Memory B cell (primary cell): ENCODE results near the gene GHRHR.

Source experiments
- ATAC-seq: fragments of 150-1000 bp; cut with Tn5 transposase; 2 replicates; pipeline ENCODE4 v1.10.0; 2021; ENCODE audit warnings: low read depth, mild to moderate bottlenecking, moderate library complexity
- DNase-seq, 2 donors: peaks; one replicate each; pipeline ENCODE4 v3.0.0; 2022; ENCODE audit warnings: low spot score in 2 of 2
- H3K27ac Mint-ChIP-seq: one replicate; pipeline ENCODE4 v1.8.0; 2022; ENCODE audit warnings: mild to moderate bottlenecking, moderate library complexity, mixed read lengths
- H3K27me3 Mint-ChIP-seq: one replicate; pipeline ENCODE4 v1.8.0; 2022; ENCODE audit warnings: mixed read lengths
- H3K36me3 Mint-ChIP-seq: one replicate; pipeline ENCODE4 v1.8.0; 2022; ENCODE audit warnings: mild to moderate bottlenecking, mixed read lengths
- H3K4me1 Mint-ChIP-seq: one replicate; pipeline ENCODE4 v1.8.0; 2022; ENCODE audit warnings: mixed read lengths
- H3K4me3 Mint-ChIP-seq: one replicate; pipeline ENCODE4 v1.8.0; 2022; ENCODE audit warnings: mild to moderate bottlenecking, moderate library complexity, mixed read lengths
- H3K9me3 Mint-ChIP-seq: one replicate; pipeline ENCODE4 v1.8.0; 2022; ENCODE audit warnings: mixed read lengths

Gene GHRHR

DNA sequence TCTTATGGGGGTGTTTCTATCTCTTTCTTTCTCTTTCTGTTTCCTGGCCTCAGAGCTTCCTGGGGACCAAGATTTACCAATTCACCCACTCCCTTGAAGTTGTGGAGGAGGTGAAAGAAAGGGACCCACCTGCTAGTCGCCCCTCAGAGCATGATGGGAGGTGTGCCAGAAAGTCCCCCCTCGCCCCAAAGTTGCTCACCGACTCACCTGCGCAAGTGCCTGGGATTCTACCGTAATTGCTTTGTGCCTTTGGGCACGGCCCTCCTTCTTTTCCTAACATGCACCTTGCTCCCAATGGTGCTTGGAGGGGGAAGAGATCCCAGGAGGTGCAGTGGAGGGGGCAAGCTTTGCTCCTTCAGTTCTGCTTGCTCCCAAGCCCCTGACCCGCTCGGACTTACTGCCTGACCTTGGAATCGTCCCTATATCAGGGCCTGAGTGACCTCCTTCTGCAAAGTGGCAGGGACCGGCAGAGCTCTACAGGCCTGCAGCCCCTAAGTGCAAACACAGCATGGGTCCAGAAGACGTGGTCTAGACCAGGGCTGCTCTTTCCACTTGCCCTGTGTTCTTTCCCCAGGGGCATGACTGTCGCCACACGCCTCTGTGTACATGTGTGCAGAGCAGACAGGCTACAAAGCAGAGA is 39.9 kb upstream of the GHRHR start:
- DNase-seq: no peak
- no peak overlapping the region for H3K27ac Mint-ChIP-seq
- H3K4me3 Mint-ChIP-seq: no peak overlapping the region

DNA sequence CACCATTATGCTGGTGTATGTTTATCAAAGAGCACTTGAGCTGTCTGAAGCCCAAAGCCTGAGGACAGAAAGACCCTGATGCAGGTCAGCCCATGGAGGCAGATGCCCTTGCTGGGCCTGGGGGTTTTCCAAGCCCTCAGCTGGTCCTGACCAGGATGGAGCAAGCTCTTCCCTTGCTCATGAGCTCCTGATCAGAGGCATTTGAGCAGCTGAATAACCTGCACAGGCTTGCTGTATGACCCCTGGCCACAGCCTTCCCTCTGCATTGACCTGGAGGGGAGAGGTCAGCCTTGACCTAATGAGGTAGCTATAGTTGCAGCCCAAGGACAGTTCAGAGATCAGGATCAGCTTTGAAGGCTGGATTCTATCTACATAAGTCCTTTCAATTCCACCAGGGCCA is 39.1 kb upstream of the GHRHR start:
- no peak for DNase-seq
- Mint-ChIP-seq H3K36me3 (no peaks in the 10 kb centered on the region), H3K9me3 (peaks cover 3% of the 10 kb centered on the region), H3K4me3 (no peak overlapping the region), H3K27ac (no peak overlapping the region), H3K27me3 (peaks cover 3% of the 10 kb centered on the region), H3K4me1 (no peaks in the 10 kb centered on the region)
- ATAC-seq: no peak

More for the DNA sequence above, 39.9 kb upstream of the GHRHR start:
- ATAC-seq: no peak
- Mint-ChIP-seq H3K9me3 (peaks cover 3% of the 10 kb centered on the region), H3K27me3 (peaks cover 1% of the 10 kb centered on the region), H3K4me1 (no peaks in the 10 kb centered on the region), H3K36me3 (no peaks in the 10 kb centered on the region)

DNA sequence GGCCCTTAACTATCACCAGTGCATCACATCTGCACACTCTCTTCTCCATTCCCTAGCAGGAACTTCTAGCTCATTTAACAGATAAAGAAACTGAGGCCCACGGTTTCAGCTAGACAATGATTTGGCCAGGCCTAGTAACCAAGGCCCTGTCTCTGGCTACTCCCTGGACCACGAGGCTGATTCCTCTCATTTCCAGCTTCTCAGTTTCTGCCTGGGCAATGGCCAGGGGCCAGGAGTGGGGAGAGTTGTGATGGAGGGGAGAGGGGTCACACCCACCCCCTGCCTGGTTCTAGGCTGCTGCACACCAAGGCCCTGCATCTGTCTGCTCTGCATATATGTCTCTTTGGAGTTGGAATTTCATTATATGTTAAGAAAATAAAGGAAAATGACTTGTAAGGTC is 38.6 kb upstream of the GHRHR start:
- Mint-ChIP-seq H3K27me3 (peaks cover 3% of the 10 kb centered on the region), H3K36me3 (no peaks in the 10 kb centered on the region), H3K9me3 (peaks cover 3% of the 10 kb centered on the region), H3K4me3 (no peak overlapping the region), H3K27ac (no peak overlapping the region), H3K4me1 (no peaks in the 10 kb centered on the region)
- DNase-seq (no peak), ATAC-seq (no peak)

DNA sequence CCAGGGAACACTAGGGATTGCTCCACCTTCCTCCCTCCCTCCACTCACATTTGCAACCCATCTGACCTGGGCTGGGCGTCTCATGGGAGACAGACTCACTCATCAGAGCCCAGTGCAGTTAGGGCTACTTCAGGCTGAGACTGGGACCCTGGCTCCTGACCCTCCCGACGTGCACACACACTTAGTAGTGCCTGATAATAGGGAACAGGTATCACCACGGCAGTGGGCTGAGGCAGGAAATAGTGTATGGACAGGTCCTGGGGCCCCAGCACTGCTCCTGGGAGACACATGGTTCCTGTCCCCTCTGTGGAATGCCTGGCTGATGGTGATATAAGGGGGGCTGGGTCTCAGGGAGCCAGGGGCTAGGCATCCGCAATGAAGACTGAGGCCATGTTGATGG is 37.8 kb upstream of the GHRHR start:
- H3K27me3 Mint-ChIP-seq: peaks cover 3% of the 10 kb centered on the region
- DNase-seq: no peak
- H3K36me3 Mint-ChIP-seq: no peaks in the 10 kb centered on the region
- H3K9me3 Mint-ChIP-seq: peaks cover 3% of the 10 kb centered on the region
- H3K27ac Mint-ChIP-seq: no peak overlapping the region
- ATAC-seq: no peak
- H3K4me3 Mint-ChIP-seq: no peak overlapping the region
- no peaks in the 10 kb centered on the region for H3K4me1 Mint-ChIP-seq

DNA sequence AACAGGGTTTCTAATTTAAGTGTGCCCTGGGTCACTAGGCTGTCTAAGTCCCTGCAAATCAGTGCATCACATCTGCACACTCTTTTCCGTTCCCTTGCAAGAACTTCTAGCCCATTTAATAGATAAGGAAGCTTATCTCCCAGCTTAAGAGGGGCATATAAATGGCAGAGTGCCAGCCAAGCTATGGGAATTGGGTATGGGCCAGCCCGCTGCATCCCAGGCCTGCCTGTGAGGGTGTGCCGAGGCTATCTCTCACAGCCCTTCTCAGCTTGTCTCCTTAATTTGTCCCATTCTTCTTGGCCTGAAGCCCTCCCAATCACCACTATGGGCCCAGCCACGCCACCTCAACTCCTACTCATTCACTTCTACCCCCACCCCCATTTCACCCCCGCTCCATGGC is 37.4 kb upstream of the GHRHR start:
- Mint-ChIP-seq H3K27ac (no peak overlapping the region), H3K27me3 (peaks cover 1% of the 10 kb centered on the region), H3K36me3 (no peaks in the 10 kb centered on the region), H3K9me3 (peaks cover 3% of the 10 kb centered on the region), H3K4me3 (no peak overlapping the region), H3K4me1 (no peaks in the 10 kb centered on the region)
- DNase-seq: no peak
- no peak for ATAC-seq

DNA sequence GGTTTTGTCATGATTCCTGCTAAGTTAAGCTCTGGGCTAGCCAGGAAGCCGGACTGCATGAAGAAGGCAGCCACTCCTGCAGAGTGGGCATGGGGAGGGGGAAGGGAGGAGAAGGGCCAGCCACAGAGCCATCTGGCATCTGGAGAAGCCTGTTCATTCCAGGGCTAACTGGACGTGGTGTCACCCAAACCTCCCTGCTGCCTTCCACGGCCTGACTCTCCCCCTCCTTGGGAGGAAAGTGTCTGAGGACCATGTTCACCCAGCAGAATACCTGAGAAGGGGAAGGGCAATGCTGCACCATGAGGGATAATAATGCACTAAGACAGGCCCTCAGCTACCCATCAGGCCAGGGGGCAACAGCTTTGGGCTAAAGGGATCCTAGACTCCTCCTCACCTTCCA is 36.7 kb upstream of the GHRHR start:
- Mint-ChIP-seq H3K27ac (no peak overlapping the region), H3K4me1 (no peaks in the 10 kb centered on the region), H3K9me3 (peaks cover 3% of the 10 kb centered on the region), H3K27me3 (peaks cover 1% of the 10 kb centered on the region), H3K36me3 (no peaks in the 10 kb centered on the region), H3K4me3 (no peak overlapping the region)
- peak in 1 of 2 donors; percentile 5 for DNase-seq
- ATAC-seq: no peak

DNA sequence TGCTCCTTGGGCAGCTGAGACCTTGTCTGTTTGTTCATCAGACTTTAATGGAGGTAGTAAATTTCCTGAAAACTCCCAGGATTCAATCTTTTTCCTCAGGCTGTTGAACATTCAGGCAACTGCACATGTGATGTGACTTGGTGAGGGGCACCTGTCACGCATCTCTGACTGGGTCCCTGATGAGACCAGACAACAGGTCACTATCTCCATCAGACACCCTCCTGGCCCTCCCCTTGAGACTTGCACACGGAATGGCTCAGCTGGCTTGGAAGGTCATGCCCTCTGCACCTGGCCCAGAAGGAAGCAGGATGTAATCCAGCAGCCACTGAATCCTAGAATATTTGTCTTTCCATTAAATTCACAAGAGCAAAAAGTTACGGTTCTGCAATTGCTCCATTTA is 36.2 kb upstream of the GHRHR start:
- ATAC-seq (no peak), DNase-seq (no peak)
- Mint-ChIP-seq H3K4me1 (no peaks in the 10 kb centered on the region), H3K27ac (no peak overlapping the region), H3K9me3 (peaks cover 3% of the 10 kb centered on the region), H3K27me3 (peaks cover 1% of the 10 kb centered on the region), H3K36me3 (no peaks in the 10 kb centered on the region), H3K4me3 (no peak overlapping the region)

DNA sequence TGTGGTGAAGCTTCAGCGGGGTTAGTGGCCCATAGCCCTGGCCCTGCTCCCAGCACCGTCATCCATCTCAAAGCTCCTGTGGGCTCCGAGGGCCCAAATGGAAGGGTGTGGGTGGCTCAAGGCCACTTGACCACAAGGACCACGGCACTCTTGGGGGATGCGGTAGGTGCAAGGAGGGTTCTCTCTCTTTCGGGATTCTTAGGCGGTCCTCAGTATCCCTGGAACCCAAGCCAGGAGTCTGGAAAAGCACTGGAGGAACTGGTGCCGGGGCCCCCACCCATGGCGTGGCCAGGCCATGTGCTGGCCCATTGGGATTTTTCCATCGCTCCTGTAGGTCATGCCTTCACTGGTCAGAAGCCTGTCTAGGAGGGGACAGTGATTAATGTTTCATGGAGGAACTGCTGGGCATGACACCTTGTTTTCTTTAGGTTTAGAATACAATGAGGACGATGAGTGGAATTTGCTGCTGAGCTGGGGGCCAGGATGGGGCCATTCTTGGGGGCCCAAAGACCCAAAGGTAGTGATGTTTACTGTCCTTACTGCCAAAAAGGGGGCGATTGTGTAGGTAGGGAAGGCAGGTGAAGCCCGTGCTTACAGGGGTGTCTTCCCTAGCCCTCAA is 35.4 kb upstream of the GHRHR start:
- Mint-ChIP-seq H3K4me3 (no peak overlapping the region), H3K9me3 (peaks cover 3% of the 10 kb centered on the region)

DNA sequence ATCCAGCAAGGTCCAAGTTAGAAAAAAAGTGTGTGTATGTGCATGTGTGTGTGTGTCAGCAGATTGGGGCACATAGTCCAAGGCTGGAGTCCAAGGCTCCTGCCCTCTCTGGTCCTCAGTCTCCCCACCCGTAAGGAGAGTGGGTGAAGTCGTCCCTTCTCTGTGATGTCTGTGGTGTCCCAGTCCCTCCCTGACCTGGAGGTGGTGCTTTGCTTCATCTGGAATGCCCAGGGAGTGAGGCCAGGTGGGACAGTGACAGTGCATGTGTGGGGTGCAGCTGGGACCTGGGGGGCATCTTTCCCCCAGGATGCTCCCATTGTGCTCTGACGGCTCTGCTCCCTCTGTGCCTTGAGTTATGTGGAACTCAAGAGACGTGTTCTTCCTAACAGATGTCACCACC is 34.1 kb upstream of the GHRHR start:
- peaks cover 1% of the 10 kb centered on the region for H3K27me3 Mint-ChIP-seq
- H3K27ac Mint-ChIP-seq: no peak overlapping the region
- no peaks in the 10 kb centered on the region for H3K36me3 Mint-ChIP-seq
- no peak overlapping the region for H3K4me3 Mint-ChIP-seq
- no peak for DNase-seq
- no peak for ATAC-seq
- H3K9me3 Mint-ChIP-seq: peaks cover 3% of the 10 kb centered on the region
- H3K4me1 Mint-ChIP-seq: no peaks in the 10 kb centered on the region

More for the DNA sequence above, 35.4 kb upstream of the GHRHR start:
- no peak for DNase-seq
- H3K27me3 Mint-ChIP-seq: peaks cover 1% of the 10 kb centered on the region
- ATAC-seq: no peak
- H3K4me1 Mint-ChIP-seq: no peaks in the 10 kb centered on the region
- H3K27ac Mint-ChIP-seq: no peak overlapping the region
- H3K36me3 Mint-ChIP-seq: no peaks in the 10 kb centered on the region

DNA sequence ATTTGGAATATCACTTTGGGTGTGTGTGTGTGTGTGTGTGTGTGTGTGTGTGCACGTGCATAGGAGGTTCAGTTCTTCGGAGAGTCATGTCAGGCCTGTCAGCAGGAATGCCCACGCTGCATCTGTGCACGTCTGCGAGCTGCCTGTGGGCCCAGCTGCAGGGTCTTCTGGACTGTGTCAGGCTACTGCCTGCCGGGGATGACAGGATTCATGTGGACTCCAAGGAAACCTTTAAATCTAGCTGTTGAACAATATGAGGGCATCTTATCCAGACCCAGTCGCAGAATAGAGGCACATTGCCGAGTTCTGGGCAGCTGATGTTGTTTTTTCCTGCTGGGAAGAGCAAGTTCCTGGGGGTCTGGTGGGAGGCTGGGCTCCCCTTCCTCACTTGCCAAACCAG is 33.1 kb upstream of the GHRHR start:
- Mint-ChIP-seq H3K9me3 (peaks cover 3% of the 10 kb centered on the region), H3K27ac (no peak overlapping the region)
- DNase-seq: no peak

DNA sequence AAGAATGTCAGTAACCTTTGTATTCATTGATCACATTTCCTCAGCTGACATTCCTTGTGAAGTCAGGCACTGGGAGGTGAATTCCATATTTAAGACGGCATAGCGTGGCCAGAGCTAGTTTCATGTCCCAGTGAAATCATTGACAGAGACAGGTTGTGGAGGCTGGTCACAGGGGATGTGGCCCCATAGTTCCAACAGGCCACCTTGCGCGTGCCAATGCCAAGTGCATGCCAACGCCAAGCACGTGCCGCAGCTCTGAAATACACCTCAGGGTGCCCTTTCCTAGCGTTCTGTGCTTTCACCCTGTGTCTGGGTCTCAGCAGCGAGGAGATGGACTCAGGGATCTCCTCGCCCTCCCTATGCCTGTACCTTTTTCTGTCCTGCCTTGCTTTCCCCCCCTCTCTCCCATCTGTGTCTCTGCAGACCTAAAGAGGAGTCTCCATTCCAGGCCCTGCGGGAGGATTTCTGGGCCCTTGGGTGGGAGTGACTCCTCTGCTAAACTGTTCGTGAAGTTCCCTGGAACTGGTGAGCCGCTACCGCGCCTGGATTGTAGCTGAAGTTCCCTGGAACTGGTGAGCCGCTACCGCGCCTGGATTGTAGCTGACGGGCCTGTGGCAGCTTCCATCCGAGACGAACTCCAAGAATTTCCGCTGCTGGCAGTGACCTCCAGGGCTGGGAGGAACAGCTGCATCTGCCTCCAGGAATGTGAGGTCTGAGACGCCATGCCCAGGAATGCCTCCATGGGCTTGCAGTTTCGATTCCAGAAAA is 32.4 kb upstream of the GHRHR start:
- ATAC-seq: no peak
- H3K4me1 Mint-ChIP-seq: no peaks in the 10 kb centered on the region
- peaks cover 1% of the 10 kb centered on the region for H3K27me3 Mint-ChIP-seq
- H3K36me3 Mint-ChIP-seq: no peaks in the 10 kb centered on the region
- H3K4me3 Mint-ChIP-seq: no peak overlapping the region
- no peak overlapping the region for H3K27ac Mint-ChIP-seq
- H3K9me3 Mint-ChIP-seq: peaks cover 3% of the 10 kb centered on the region
- no peak for DNase-seq

More for the DNA sequence above, 33.1 kb upstream of the GHRHR start:
- no peak overlapping the region for H3K4me3 Mint-ChIP-seq
- no peak for ATAC-seq
- no peaks in the 10 kb centered on the region for H3K36me3 Mint-ChIP-seq
- no peaks in the 10 kb centered on the region for H3K4me1 Mint-ChIP-seq
- peaks cover 1% of the 10 kb centered on the region for H3K27me3 Mint-ChIP-seq

DNA sequence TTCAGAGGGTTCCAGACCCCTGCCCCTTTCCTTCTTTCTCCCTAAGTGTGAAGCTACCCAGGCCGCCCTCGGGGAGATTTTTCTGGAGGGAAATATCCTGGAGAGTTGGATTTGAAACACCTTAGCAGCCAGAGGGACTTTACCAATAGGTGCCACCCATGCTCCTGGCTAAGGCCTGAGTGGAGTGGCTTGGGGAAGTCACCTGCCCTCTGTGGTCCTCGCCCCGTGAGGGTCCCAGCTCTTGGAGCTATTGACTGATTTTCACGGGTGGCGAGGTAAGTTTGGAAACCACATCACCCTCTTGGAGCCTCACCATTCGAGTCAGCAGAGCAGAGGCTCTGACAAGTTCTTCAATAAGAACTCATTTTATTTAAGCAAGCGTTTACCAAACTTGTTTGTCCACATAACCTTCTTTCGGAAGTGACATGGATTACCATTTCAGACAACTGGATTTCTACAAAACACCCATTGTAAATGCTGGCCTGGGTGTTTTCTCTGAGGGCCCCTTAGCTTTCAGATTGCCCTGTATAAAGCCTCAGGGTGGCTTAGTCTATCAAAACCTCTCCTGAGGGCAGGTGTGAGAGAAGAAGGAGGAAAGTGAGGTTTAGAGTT is 31.7 kb upstream of the GHRHR start:
- H3K4me3 Mint-ChIP-seq: no peak overlapping the region

DNA sequence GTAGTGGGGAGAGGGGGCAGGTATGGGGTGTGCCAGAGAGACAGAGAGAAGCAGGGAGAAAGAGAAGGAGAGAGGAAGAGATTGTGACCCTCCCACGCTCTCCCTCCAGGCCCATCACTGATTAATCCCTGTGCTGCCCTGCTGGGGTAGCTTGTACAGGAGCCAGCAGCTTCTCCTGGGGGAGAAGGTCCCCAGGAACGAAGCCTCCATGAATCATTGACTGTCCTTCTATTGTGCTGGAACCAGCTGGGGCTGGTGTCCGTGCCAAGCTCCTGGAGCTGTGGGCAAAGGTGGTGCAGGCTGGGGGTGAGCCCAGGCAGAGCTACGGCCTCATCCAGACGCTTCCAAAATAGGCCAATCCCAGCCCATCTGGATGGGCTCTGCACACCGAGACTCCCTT is 31.2 kb upstream of the GHRHR start:
- DNase-seq: no peak
- no peak overlapping the region for H3K27ac Mint-ChIP-seq
- no peaks in the 10 kb centered on the region for H3K9me3 Mint-ChIP-seq
- no peak overlapping the region for H3K4me3 Mint-ChIP-seq
- H3K4me1 Mint-ChIP-seq: no peaks in the 10 kb centered on the region
- H3K27me3 Mint-ChIP-seq: peaks cover 1% of the 10 kb centered on the region
- no peak for ATAC-seq
- no peaks in the 10 kb centered on the region for H3K36me3 Mint-ChIP-seq

More for the DNA sequence above, 31.7 kb upstream of the GHRHR start:
- DNase-seq: no peak
- no peaks in the 10 kb centered on the region for H3K9me3 Mint-ChIP-seq
- ATAC-seq: no peak
- no peaks in the 10 kb centered on the region for H3K4me1 Mint-ChIP-seq
- no peak overlapping the region for H3K27ac Mint-ChIP-seq
- peaks cover 1% of the 10 kb centered on the region for H3K27me3 Mint-ChIP-seq
- H3K36me3 Mint-ChIP-seq: no peaks in the 10 kb centered on the region
